DMS153 (cell line): ENCODE data around the gene ATIC.

Source experiments
- DNase-seq: peaks from one replicate; lab custom pipeline; 2025; lab: John Stamatoyannopoulos, UW

Gene ATIC

GRCh38 chr2:215376103-215376780 is 64.4 kb downstream of the ATIC start:
- DNase-seq = no peak

- no peak for DNase-seq
Measured at GRCh38 chr2:215377283-215377682, 65.4 kb downstream of the ATIC start.

GRCh38 chr2:215378045-215378444 is 66.2 kb downstream of the ATIC start:
- DNase-seq = no peak

GRCh38 chr2:215379039-215379438 is 67.2 kb downstream of the ATIC start:
- DNase-seq = no peak

GRCh38 chr2:215379948-215380347 is 68.1 kb downstream of the ATIC start:
- DNase-seq = no peak

GRCh38 chr2:215380699-215381098 is 68.8 kb downstream of the ATIC start:
- no peak for DNase-seq

GRCh38 chr2:215382011-215382410 is 70.2 kb downstream of the ATIC start:
- DNase-seq = no peak

- no peak for DNase-seq
Measured at GRCh38 chr2:215382480-215382879, 70.6 kb downstream of the ATIC start.

- no peak for DNase-seq
Measured at GRCh38 chr2:215383652-215384279, 71.9 kb downstream of the ATIC start.

- no peak for DNase-seq
Measured at GRCh38 chr2:215384710-215385109, 72.9 kb downstream of the ATIC start.

GRCh38 chr2:215386566-215386965 is 74.7 kb downstream of the ATIC start:
- DNase-seq = no peak

GRCh38 chr2:215388002-215388728 is 76.3 kb downstream of the ATIC start:
- DNase-seq = no peak

GRCh38 chr2:215390550-215390913 is 78.7 kb downstream of the ATIC start:
- DNase-seq = no peak

GRCh38 chr2:215391531-215391930 is 79.7 kb downstream of the ATIC start:
- no peak for DNase-seq

- no peak for DNase-seq
Measured at GRCh38 chr2:215392164-215392563, 80.3 kb downstream of the ATIC start.

- no peak for DNase-seq
Measured at GRCh38 chr2:215392687-215393270, 80.9 kb downstream of the ATIC start.

- no peak for DNase-seq
Measured at GRCh38 chr2:215394102-215394805, 82.4 kb downstream of the ATIC start.

GRCh38 chr2:215395687-215396460 is 84.0 kb downstream of the ATIC start:
- no peak for DNase-seq

- DNase-seq = no peak
Measured at GRCh38 chr2:215396595-215397313, 84.9 kb downstream of the ATIC start.

- no peak for DNase-seq
Measured at GRCh38 chr2:215397632-215398341, 85.9 kb downstream of the ATIC start.
